Left lung (tissue), 10 donors: Measurements from ENCODE around the gene PRR19. TPM values are rescaled to one million over a fixed set of nuclear protein-coding genes. Genes with fewer than 3 reads are reported as not detected.

ENCODE experiments used
- ATAC-seq: fragments of 200-7000 bp; cut with Tn5 transposase; one replicate; pipeline ENCODE4 v1.9.1; 2020; ENCODE audit warnings: moderate library complexity
- DNase-seq, 4 donors: peaks; one replicate each; pipeline ENCODE4 v3.0.0-alpha.2; 2013 to 2020
- H3K27ac ChIP-seq, 2 donors: fragments of 200-600 bp; sonication (generic) in 1 of 2; one replicate each; pipeline versions ENCODE4 v1.5.0 to v1.8.0; 2020 to 2021
- H3K27me3 ChIP-seq, 2 donors: fragments of 200-600 bp; sonication (generic) in 1 of 2; one replicate each; pipeline versions ENCODE4 v1.5.0 to v1.8.0; 2020 to 2021
- H3K36me3 ChIP-seq, 2 donors: fragments of 200-600 bp; sonication (generic) in 1 of 2; one replicate each; pipeline versions ENCODE4 v1.5.0 to v1.8.0; 2020 to 2021
- H3K4me1 ChIP-seq, 2 donors: fragments of 200-600 bp; one replicate each; pipeline ENCODE4 v1.8.0; 2021
- H3K4me3 ChIP-seq, 2 donors: fragments of 200-600 bp; sonication (generic) in 1 of 2; one replicate each; pipeline versions ENCODE4 v1.5.0 to v1.8.0; 2020 to 2021; ENCODE audit warnings: mild to moderate bottlenecking in 1 of 2
- H3K9me3 ChIP-seq, 2 donors: fragments of 200-600 bp; sonication (generic) in 1 of 2; one replicate each; pipeline versions ENCODE4 v1.5.0 to v1.8.0; 2020 to 2021
- CTCF ChIP-seq, 2 donors: fragments of 200-600 bp; sonication (generic) in 1 of 2; IDR thresholded peaks; one replicate each; pipeline versions ENCODE4 v1.5.0 to v1.8.0; 2021; ENCODE audit warnings: antibody characterized with exemption in 2 of 2
- intact Hi-C, 2 donors: fragments of 100-400 bp; cut with DNase I; formaldehyde crosslinking; loops; one replicate each; pipeline versions ENCODE4 v1.11.2 to v1.14.2; 2022
- polyA plus RNA-seq, 6 donors: library from polyadenylated mRNA; unstranded; fragments of 120-200 nt; gene quantifications; one replicate each; pipeline ENCODE4 v1.2.1, GENCODE V29; 2013; ENCODE audit not compliant: insufficient read length in 6 of 6
- total RNA-seq, 2 donors: library from RNA; stranded (reverse); fragmentation: NEBNext Ultra II Directional; extraction: Animal tissue kit (Norgen Biotek cat#: 25700); gene quantifications; one replicate each; pipeline ENCODE4 v1.2.1, GENCODE V29; 2021
- donor health status: DM: no; HTN: yes; CAD: no.
- donor health status: DM: no; HTN: no; CAD: no.

Gene PRR19
- total and polyA plus RNA-seq, 8 donors: 1.1 to 2.6 (median 1.4) TPM

GRCh38 chr19:42290523-42291434 is 11.2 kb upstream of the PRR19 start:
- Histone ChIP-seq H3K9me3 (no peaks in the 10 kb centered on the region), H3K36me3 (peaks cover 0 to 89% of the 10 kb centered on the region in 2 donors), H3K4me3 (no peak overlapping the region), H3K27me3 (no peaks in the 10 kb centered on the region), H3K4me1 (peaks cover 5 to 10% of the 10 kb centered on the region in 2 donors), H3K27ac (no peak overlapping the region)
- intact Hi-C loops: no loop called here
- peak; percentile 7 to 42 for TF ChIP-seq CTCF (IDR thresholded peaks at IDR 0.05)
- ATAC-seq (peak; percentile 8), DNase-seq (peak in 1 of 4 donors; percentile 79)

- no peak for ATAC-seq
- Histone ChIP-seq H3K27me3 (no peaks in the 10 kb centered on the region), H3K36me3 (peaks cover 0 to 89% of the 10 kb centered on the region in 2 donors), H3K27ac (no peak overlapping the region), H3K4me3 (no peak overlapping the region), H3K4me1 (peaks cover 0 to 4% of the 10 kb centered on the region in 2 donors), H3K9me3 (no peaks in the 10 kb centered on the region)
- no peak for DNase-seq
- intact Hi-C loops: no loop called here
- no peak for TF ChIP-seq CTCF (IDR thresholded peaks at IDR 0.05)
Measured at GRCh38 chr19:42291435-42291810, 10.5 kb upstream of the PRR19 start.

- peaks cover 0 to 83% of the 10 kb centered on the region in 2 donors for H3K36me3 ChIP-seq
- DNase-seq: no peak
Measured at GRCh38 chr19:42292042-42292960, 9.6 kb upstream of the PRR19 start.

GRCh38 chr19:42292963-42293362 is 9.0 kb upstream of the PRR19 start:
- no peaks in the 10 kb centered on the region for H3K4me1 ChIP-seq
- DNase-seq: no peak
- no peak for ATAC-seq
- H3K27ac ChIP-seq: no peak overlapping the region
- no peaks in the 10 kb centered on the region for H3K9me3 ChIP-seq
- TF ChIP-seq CTCF (IDR thresholded peaks at IDR 0.05): no peak
- intact Hi-C loops: no loop called here
- no peaks in the 10 kb centered on the region for H3K27me3 ChIP-seq
- no peak overlapping the region for H3K4me3 ChIP-seq
- H3K36me3 ChIP-seq: peaks cover 0 to 76% of the 10 kb centered on the region in 2 donors

More at GRCh38 chr19:42292042-42292960, 9.6 kb upstream of the PRR19 start:
- no peak for TF ChIP-seq CTCF (IDR thresholded peaks at IDR 0.05)
- H3K4me1 ChIP-seq: no peaks in the 10 kb centered on the region
- H3K27me3 ChIP-seq: no peaks in the 10 kb centered on the region
- intact Hi-C loops: no loop called here
- no peak overlapping the region for H3K27ac ChIP-seq
- no peak for ATAC-seq
- no peak overlapping the region for H3K4me3 ChIP-seq
- no peaks in the 10 kb centered on the region for H3K9me3 ChIP-seq

- Histone ChIP-seq H3K27me3 (no peaks in the 10 kb centered on the region), H3K36me3 (peaks cover 0 to 70% of the 10 kb centered on the region in 2 donors), H3K4me1 (no peaks in the 10 kb centered on the region), H3K27ac (no peak overlapping the region), H3K4me3 (no peak overlapping the region), H3K9me3 (no peaks in the 10 kb centered on the region)
- intact Hi-C loops: no loop called here
- no peak for TF ChIP-seq CTCF (IDR thresholded peaks at IDR 0.05)
- no peak for ATAC-seq
- no peak for DNase-seq
Measured at GRCh38 chr19:42293540-42293939, 8.4 kb upstream of the PRR19 start.
